Activated CD4-positive, alpha-beta T cell treated with anti-CD3 and anti-CD28 coated beads for 48 hours (primary cell): ENCODE data around the gene PRDM16.
"Not testable (repeated sequence)": the region's sequence is repeated elsewhere in the genome, so short reads cannot be mapped to it uniquely, and the experiment has no call there.

Experiments
- DNase-seq: peaks from one replicate; pipeline ENCODE4 v3.0.0-alpha.2; 2020

Gene PRDM16

DNA sequence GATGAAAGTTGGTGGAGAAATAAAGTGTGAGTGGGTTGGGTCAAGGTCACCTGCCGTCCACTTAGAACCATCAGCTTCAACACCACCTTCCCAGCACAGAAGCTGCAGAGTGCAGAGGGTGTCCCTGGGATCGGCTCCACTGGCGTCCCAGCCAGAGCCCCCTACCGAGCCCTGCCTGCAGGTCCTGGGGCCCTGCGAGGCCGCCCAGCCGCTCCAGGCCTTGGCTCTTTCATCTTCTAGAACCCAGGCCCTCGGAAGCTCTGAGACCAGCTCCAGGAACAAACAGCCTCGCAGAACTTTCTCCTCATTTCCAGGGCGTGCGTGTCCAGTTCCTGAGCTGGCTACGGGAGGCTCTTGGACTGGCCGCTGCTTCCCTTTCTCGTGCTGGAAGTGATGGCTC, 166.0 kb downstream of the PRDM16 start:
- DNase-seq = no peak

DNA sequence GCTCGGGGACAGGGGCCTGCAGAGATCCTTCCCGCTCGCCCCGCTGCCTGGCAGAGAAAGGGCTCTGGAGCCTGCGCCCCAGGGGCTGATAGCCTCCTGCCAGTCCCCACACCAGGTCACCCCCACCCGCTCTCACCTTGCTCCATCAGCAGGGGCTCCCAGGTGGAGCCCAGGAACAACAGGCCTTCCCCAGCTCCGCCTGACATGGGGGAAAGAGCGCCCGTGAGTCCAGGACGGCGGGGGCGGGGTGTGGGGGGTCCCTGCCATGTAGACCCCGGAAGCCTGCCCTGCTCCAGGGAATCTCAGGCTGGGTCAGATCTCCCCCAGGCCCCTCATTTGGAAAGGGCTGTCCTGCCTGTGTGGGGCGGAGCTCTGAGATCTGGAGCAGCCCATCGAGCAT, 166.5 kb downstream of the PRDM16 start:
- no peak for DNase-seq

DNA sequence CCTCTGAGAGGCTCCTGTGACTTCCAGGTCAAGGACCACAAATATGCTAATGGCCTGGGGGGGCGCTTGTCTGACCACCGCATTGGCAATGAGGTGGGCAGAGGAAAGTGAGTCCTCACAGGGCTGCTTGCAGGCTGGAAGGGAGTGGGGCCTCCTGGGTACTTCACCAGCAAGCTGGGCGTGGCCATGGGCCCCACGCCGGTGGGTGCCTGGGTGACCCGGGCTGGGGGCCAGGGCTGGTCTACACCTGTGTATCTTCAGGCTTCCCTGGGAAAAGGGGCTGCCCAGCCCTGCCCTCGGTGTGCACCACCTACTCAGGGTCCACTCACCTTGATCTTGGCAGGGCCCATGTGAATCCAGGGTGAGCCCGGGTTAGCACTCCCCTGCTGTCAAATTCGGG, 167.4 kb downstream of the PRDM16 start:
- DNase-seq = no peak

DNA sequence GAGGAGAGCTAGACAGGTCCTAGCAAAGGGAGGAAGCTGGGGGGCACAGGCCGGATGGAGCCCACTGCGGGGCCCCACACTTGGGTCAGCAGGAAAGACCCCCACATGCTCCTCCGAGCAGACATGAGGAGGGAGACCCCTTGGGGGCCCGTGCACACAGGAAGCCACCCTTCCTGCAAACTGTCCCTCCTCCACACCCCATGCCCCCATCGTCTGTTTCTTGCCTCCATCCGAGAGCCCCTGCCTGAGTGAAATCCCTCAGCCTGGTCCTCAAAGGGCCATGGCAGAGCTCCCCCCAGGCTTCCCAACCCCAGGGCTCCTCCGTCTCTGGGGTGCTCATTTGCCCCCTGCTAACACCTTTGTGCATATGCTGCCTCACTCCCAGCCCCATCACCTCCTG, 168.0 kb downstream of the PRDM16 start:
- DNase-seq = no peak

DNA sequence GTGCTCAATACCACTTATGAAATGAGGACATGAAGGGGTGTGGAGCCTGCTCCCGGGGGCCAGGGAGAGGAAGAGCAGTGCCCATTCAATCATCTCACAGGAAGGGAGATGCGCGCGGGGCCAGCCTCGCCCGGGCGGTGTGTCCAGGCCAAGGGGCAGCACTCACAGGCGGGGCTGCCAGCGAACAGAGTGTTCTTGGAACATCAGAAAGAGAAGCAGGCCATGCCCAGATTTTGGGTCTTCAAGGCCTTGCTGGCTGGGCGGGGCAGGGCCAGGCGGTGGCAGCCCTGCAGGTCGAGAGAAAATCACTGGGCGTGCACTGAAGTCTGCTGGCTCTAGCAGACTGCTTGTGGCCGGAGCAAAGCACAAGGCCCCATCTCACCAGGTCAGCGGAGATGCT, 168.6 kb downstream of the PRDM16 start:
- no peak for DNase-seq

DNA sequence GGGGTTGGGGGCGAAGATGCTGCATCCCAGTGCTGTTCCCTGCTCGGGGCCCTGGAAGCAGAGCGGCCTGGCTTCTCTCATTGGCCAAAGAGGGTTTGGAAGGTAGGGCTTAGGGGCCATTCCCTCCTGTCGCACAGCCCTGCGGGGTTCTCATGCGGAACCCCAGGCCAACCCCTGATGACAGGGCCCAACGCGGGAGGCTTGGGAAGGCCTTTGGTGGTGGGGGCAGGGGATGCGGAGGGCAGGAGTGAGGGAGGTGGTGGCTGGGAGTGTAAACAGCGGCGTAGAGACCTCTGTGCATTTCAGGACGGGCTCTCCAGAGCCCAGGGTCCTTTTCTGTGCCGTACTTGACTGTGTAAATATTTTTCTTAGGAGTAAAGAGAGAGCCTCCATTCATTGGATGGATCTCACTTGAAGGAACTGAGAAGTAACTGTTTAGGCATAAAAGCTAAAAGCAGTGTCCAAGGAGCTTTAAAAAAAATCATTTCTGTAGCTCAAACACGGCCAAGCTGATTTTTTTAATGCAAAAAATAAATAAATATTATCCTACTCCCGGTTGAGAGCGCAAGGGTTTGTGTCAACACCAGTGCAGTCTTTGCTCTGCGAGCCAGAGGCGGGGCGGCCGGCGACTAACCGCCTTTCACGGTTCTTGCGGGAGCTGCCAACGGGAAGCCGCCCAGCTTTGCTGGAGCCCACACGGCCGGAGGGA, 169.1 kb downstream of the PRDM16 start:
- no peak for DNase-seq

DNA sequence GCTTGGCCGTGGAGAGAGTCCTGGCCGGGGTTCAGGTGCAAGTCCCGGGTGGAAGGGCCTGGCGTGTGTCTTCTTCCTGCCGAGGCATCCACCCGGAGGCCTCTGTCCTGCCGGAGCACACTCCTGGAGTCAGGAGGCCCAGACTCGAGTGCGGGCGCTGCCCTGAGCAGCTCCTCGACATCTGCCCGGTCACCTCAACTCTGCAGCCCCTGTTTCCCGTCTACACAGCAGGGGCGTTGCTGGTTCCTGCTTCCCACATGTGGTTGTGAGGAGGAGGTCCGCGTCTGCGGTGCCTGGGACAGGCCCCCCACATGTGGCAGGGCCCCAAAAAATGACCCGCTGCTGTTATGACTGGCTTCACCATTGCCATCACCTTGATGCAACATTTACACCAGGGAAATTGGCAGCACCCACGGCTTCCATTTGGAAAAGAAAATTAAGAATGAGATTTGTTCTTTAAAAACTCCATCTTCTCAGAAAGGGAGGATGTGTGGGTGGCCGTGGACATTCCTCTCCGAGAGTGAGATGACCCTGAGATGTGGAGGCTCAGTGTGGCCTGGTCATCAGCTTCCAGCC, 169.8 kb downstream of the PRDM16 start:
- no peak for DNase-seq

DNA sequence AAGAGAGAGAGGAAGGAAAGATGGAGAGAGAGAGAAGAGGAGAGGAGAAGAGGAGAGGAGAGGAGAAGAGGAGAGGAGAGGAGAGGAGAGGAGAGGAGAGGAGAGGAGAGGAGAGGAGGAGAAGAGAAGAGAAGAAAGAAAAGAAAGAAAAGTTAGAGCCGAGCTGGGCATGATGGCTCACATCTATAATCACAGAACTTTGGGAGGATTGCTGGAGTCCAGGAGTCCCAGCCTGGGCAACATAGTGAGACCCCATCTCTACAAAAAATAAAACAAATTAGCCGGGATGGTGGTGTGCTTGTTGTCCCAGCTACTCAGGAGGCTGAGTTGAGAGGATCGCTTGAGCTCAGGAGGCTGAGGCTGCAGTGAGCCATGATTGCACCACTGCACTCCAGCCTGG, 171.0 kb downstream of the PRDM16 start:
- DNase-seq = not testable (repeated sequence)

DNA sequence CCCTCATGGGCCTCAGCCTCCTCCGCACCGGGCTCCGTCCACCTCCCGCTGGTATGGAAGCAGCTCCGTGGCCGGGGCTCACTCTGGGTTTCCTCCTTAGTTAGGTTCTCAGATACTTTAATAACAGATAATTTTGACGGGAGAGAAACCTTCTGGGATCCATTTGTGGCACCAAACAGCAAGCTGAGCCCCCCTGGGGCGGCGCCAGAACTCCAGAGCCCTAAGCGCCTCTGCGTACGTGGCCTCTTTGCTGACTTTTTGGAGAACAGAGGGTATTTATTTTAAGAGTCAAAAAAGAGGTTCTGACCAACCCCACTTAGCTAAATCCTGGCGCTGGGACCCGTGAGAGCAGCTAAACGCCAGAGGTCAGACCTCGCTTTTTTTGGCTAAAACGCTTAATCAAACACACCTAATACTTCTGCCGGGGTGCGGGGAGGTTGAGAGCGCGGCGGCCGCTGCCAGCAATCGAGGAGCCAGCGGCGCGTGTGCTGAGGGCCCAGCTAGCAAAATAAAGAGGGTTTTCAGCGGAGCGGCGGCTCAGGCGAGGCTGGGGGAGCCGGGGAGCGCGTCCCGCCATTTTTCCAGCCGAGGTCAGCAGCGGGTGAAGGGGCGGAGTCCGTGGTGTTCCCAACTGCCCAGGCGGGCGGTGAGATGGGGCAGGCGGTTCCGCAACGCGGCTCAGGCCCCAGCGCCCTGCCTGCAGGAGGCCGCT, 171.7 kb downstream of the PRDM16 start:
- no peak for DNase-seq

DNA sequence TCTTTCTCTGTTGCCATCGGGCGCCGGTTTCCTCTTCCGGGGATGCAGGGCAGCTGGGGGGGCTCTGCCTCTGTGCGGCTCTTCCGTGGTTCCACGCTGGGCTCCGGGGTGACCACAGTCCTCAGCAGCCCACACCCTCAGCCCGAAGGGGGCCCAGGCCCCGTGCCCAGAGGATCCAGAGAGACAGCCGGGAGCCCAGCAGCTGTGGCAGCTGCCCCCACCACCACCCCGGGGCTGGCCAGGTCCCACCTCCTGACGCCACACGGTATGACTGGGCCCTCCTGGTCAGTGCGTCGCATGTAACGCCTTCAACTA, 172.2 kb downstream of the PRDM16 start:
- DNase-seq = no peak

DNA sequence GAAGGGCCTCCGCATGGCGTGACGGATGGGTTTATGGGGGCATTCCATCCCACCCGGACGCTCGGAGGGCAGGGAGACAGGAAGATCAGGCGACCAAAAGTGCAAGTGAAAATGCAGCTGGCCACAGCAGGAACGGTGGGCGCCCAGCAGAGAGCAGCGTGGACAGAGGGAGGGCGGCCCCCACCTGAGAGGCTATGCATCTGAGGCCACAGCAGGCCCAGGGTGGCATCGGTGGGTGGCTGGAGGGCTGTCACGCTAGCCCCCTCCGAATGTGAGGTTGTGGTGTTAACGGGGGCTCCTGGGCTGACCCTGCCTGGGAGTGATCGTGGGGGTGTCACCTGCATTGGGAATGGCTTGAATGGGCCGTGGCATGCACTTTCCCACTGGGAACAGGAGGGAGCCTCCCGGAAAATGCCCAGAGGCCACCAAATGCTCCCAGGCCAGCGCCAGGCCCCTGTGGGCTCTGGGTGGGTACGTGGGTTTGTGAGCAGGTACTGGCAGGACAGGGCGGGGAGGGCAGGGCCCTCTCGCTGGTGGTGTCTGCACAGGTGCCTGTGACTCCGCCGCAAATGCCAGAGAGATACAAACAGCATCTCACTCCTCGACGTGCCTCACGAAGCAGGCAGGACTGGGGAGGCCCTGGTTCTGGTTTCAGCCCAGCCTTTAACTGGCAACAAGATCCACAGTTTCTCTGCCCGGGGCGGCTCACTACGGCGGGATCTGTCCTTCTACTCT, 172.8 kb downstream of the PRDM16 start:
- no peak for DNase-seq

DNA sequence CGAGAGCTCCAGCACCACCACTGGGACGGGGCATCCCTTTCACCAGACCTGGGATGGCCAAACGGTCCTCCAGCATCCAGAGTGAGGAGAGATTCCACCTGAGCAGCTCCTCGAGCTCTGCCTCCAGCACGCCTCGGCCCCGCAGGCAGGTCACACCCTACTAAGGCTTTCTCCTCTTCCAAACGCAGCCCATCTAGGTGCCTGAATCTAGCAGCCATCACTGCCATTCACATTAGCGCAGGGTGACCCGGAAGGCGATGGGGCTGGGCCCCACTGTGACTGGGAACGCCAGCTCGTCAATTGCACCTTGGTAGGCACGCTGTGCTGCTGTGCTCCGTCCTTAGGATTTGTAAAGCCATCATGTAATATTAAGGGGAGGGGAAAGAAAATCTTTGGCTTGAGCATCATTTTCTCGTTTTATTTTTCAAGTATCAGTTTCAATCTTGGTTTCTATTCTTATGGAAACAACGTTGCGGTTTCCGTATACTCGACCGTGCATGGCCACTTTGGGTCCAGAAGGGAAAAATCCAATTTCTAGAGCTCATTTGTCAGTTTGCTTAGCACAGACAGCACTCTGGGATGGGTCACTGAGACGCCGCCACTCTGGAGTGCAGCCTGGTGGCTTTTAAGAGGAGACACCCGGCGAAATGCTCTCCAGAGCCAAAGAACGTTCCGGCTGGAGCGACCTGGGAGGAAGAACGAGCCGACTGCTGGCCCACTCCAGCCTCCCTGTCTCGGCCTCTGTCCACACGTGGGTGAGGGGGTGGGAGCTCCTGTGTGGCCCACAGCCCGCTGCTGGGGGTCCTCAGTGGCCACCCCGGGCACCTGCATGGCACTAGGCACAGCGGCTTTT, 173.6 kb downstream of the PRDM16 start:
- DNase-seq = no peak

DNA sequence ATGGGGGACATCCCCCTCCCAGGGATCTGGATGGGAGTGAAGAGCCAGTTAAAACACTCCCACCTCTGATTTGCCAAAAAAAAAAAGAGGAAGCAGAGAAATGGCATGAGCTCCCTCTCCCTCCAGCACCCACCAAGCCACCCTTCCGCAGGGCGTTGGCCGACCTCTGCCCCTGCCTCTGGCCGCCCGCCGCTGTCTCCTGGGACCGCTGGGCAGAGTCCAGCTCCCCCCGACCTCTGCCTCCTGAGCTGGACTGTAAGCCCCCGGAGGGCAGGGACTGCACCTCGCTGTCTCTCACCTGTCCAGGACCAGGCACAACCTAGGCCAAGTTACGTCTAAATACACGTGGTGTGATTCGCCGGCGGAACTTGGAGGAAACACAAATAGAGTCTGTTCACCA, 174.3 kb downstream of the PRDM16 start:
- no peak for DNase-seq

DNA sequence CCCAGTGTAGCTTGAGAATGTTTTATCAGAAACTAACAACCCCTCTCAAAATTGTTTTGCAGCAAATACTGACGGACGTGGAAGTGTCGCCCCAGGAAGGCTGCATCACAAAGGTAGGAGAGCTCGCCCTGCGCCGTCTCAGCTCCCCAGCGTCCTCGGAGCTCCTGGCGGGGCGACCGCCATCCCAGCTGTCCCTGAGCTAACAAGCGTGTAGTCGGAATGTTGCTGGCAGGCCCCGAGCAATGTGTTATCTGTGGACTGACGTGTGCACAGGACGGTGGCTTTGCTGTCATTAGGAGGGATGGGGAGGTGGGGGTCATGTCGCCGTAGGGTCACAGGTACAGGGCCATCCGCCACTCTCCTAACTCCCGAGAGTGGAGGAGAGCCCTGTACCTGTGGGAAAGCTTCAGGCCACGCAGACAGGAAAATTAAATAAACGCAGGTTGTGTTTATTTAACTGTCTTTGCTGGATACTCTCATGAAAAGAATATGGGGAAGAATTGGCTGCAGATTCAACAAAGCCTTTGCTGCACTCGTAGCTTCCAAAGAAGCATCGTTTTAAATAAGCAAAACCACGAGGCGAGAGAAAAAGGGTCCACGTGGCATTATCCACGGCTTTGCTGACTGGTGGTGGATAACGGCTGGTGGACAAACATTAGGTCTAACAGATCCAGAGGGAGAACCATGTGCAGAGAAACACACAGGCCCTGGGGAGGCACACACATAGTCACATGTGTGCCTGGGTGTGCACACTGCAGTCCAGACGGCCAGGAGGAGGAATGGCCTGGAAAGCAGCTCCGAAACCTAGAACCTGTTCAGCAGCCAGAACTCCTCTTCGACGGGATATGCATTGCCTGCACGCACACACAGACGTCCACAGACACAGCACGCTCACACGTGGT, 175.3 kb downstream of the PRDM16 start:
- DNase-seq = no peak

DNA sequence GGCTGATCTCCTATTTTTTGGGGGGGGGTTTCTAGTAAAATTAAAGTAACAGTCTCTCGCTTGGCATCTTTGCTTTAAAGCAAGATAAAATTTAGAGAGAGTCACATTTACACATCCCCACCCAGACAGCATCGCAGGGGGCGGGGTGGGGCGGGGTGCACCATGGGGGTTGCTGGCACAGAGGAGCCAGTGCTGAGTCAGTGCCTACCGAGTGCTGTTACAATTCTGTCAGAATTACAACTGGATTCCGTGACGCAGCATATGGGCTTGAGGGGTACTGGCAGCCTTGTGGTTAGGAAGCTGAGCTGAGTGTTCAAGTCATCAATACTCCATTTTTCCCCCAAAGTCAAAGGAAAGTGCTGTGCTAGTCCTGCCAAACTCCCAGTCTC, 175.9 kb downstream of the PRDM16 start:
- no peak for DNase-seq

DNA sequence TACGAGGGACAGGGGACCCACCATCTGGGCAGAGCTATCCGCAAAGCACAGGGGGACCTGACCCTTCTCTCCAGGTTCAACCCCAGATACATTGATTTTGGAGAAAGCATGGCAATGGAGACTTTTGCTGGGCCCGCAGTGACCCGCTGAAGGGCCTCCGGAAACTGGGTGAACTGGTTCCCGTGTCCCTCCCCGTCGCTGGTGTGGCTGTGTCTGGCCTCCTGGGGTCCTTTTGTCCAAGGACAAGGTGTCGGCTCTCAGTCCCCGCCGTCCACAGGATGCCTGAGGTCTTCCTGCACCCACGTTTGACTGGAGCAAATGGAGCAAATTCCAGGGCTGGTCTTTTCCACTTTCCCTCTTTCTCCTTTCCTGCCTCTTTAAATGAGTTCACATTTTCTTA, 176.3 kb downstream of the PRDM16 start:
- no peak for DNase-seq

DNA sequence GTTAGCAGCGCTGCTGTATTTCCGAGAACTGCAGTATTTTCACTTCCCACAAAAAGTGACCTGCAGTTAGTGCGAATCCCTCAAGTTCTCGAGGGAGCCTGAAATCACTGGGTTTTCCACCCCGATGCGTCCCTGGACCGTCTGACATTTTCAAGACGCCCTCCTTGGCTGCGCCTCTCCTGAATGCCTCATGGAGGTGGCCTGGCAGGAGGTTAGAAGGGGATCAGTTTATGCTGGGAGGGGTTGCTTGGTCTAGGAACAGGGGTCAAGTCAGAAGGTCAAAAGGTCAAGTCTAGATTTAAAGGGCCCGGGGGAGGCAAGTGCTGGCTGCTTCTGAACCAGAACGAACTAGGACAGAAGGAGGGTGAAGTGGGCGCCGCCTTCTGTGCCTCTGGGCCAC, 176.8 kb downstream of the PRDM16 start:
- DNase-seq = no peak

DNA sequence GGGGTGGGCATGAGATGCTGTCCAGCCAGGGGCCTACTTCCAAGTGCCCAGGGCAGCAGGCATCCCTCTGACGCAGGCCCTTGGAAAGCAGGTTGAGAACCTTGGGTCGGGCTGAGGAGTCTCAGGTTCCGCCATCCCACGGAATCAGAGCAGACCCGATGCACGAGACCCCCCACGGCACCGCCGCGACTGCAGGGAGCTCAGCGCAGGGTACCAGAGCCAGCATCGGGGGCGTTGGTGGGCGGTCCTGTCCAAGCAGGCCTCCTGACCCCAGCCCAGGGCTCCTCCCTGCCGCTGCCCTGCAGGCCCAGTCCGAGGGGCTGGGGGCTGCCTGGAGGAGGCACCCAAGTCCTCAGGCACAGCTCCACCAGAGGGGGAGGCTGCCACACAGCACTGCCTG, 177.2 kb downstream of the PRDM16 start:
- no peak for DNase-seq

DNA sequence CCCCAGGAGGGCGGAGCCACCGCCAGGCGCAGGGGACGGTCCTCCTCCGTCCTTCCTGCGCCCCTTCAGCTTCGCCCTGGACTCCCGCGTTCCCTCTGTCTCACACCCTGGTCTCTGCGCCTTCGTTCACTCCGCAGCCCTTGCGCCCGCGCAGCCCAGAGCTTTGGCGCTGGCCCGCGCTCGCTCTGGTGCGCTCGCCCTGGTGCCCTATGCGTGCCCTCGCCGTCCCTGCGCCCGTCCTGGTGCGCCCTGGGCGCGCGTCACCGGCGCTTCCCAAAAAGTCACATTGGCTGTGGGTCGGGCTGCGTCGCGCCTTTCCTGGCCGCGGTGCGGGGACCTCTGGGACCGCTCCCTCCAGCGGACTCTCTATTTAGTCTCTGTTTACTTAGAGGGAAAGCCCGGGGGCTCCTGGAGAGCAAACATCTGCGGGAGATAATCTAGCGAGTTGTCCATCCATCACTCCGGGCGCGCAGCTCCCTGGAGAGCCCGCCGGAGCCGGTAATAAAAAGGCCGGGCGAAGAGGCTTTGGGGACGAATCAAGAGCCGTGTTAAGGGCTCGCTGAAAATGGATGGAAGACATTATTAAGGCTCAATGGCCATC, 178.6 kb downstream of the PRDM16 start:
- DNase-seq = no peak

DNA sequence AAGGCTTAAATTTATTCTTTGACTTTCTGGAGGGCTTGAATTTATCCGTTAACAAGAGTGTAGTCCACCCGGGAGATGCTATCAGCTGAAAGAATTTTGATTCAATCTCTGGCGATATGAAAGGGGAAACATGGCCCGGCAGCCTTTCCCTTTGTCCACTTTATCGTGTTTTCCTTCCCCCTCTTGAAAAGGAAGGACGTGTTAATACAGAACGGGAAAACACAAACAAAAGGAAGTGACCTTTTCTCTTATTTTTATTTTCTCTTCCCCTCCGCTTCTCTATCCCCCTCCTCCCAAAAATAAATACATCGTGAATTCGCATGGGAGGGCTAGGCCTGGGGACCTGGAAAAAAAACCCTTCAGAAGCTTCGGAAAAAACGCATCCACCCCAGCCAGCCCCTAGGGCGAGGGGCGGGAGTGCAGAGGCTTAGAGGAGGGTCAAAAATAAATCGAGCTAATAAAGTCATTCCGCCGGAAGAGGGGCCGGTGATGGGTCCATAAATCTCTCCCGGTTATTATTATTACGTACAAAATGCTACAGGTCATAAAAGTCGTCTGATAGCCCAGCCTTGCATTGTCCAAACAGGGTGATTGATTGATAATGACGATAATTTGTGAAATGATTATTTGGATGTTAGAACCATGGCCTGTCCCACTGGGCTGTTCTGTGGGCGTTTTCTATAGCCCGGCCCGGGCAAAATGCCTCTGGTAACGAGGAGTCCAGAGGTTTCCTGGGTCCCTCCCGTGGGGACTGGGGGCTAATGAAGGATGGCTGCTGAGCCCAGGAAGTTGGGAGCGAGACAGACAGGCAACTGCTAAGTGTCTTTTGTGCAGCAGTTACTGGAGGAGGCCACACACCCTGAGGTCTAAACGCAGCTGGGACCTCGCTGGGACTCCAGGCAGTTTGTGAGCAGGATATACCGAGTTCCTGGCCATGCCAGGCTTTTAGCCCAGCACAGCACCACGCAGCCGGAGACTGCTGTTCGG, 179.4 kb downstream of the PRDM16 start:
- DNase-seq = no peak
